Lower lobe of right lung (tissue), 2 donors: ENCODE results near the gene SPATA24. TPM values are rescaled to one million over a fixed set of nuclear protein-coding genes. Genes with fewer than 3 reads are reported as not detected.

Source experiments
- ATAC-seq, 2 donors: fragments of 200-7000 bp; cut with Tn5 transposase; one replicate each; pipeline ENCODE4 v1.9.1; 2020 to 2022; ENCODE audit warnings: mild to moderate bottlenecking in 2 of 2, moderate library complexity in 2 of 2
- DNase-seq: peaks from one replicate; pipeline ENCODE4 v3.0.0-alpha.2; 2020
- H3K27ac ChIP-seq: fragments of 200-600 bp; one replicate; pipeline ENCODE4 v1.8.0; 2022
- H3K27me3 ChIP-seq: fragments of 200-600 bp; one replicate; pipeline ENCODE4 v1.8.0; 2022; ENCODE audit warnings: low read depth
- H3K36me3 ChIP-seq: fragments of 200-600 bp; one replicate; pipeline ENCODE4 v1.8.0; 2022; ENCODE audit warnings: mild to moderate bottlenecking
- H3K4me1 ChIP-seq: fragments of 200-600 bp; one replicate; pipeline ENCODE4 v1.8.0; 2022
- H3K4me3 ChIP-seq: fragments of 200-600 bp; one replicate; pipeline ENCODE4 v1.8.0; 2022; ENCODE audit warnings: mild to moderate bottlenecking
- H3K9me3 ChIP-seq: fragments of 200-600 bp; one replicate; pipeline ENCODE4 v1.8.0; 2022
- intact Hi-C: fragments of 100-400 bp; cut with DNase I; formaldehyde crosslinking; loops from one replicate; pipeline ENCODE4 v1.11.0; 2022
- total RNA-seq: library from RNA; stranded (reverse); fragmentation: NEBNext Ultra II Directional; extraction: Animal tissue kit (Norgen Biotek cat#: 25700); gene quantifications from one replicate; pipeline ENCODE4 v1.2.1, GENCODE V29; 2021
- TF ChIP-seq, protein P1 (sequence below): fragments of 200-600 bp; IDR thresholded peaks from one replicate; pipeline ENCODE4 v1.8.0; 2022; ENCODE audit warnings: antibody characterized with exemption, mild to moderate bottlenecking
- donor health status: DM: no; HTN: yes; CAD: no; lungs with severe emphysema.

The SPATA24 gene
- total RNA-seq, 1 donor from 2014 or later, result 3.5 TPM

DNA sequence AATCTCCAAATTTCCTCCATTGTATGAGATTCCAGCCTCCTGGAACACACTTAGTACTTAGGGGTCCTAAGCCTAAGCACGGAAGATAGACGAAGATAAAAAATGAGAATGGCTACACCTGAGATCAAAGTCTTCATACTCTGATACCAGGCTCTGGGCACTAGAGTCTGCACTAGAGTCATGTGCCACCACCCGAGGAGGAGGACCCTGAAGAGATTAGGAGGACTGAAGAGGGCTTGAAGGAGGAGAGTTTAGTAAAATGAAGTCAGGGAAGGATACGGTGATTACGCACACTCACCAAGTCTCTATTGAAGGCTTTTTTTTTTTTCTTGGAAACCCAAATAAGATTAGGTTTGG, 573 bp upstream of the SPATA24 start:
- H3K4me1 ChIP-seq, result peaks cover 19% of the 10 kb centered on the region
- TF ChIP-seq, protein P1, sequence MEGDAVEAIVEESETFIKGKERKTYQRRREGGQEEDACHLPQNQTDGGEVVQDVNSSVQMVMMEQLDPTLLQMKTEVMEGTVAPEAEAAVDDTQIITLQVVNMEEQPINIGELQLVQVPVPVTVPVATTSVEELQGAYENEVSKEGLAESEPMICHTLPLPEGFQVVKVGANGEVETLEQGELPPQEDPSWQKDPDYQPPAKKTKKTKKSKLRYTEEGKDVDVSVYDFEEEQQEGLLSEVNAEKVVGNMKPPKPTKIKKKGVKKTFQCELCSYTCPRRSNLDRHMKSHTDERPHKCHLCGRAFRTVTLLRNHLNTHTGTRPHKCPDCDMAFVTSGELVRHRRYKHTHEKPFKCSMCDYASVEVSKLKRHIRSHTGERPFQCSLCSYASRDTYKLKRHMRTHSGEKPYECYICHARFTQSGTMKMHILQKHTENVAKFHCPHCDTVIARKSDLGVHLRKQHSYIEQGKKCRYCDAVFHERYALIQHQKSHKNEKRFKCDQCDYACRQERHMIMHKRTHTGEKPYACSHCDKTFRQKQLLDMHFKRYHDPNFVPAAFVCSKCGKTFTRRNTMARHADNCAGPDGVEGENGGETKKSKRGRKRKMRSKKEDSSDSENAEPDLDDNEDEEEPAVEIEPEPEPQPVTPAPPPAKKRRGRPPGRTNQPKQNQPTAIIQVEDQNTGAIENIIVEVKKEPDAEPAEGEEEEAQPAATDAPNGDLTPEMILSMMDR, result no peak
- peak overlapping the region; percentile 61 for H3K4me3 ChIP-seq
- H3K9me3 ChIP-seq, result no peaks in the 10 kb centered on the region
- no peaks in the 10 kb centered on the region for H3K27me3 ChIP-seq
- H3K27ac ChIP-seq, result peak overlapping the region; percentile 90
- ATAC-seq (no peak), DNase-seq (no peak)
- H3K36me3 ChIP-seq, result no peaks in the 10 kb centered on the region
- intact Hi-C loops, result no loop called here

GRCh38 chr5:139403418-139403786, 487 bp downstream of the SPATA24 start:
- intact Hi-C loops, result no loop called here
- Histone ChIP-seq H3K36me3 (no peaks in the 10 kb centered on the region), H3K4me3 (peak overlapping the region; percentile 61), H3K27ac (peak overlapping the region; percentile 90), H3K4me1 (peaks cover 19% of the 10 kb centered on the region), H3K27me3 (no peaks in the 10 kb centered on the region), H3K9me3 (no peaks in the 10 kb centered on the region)
- TF ChIP-seq, protein P1, result no peak
- DNase-seq (no peak), ATAC-seq (peak; percentile 3 to 4)

GRCh38 chr5:139402561-139403158, 1.2 kb downstream of the SPATA24 start:
- H3K27ac ChIP-seq, result no peak overlapping the region
- intact Hi-C loops, result no loop called here

DNA sequence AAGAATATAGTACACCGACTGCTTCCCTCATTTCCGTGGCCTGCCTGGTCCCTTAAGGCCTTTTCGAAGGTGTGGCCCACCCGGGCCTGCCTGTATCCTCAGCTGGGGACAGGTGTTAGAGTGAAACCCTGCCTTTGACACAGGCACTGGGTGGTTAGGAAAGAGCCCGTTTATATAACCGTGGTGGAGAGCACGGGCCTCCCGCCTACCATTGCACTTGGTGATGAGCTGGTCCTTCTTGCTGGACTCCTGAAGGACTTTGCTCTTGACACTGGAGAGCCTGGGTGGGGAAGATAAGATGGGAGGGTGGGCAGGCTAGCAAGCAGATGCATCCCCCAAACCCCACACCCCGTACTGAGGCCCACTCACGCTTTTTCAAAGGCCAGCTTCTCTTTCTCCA, 2.3 kb downstream of the SPATA24 start:
- intact Hi-C loops, result no loop called here
- peaks cover 19% of the 10 kb centered on the region for H3K4me1 ChIP-seq

More at GRCh38 chr5:139402561-139403158, 1.2 kb downstream of the SPATA24 start:
- TF ChIP-seq, protein P1, result peak; percentile 43
- DNase-seq (no peak), ATAC-seq (no peak)
- peak overlapping the region; percentile 61 for H3K4me3 ChIP-seq
- no peaks in the 10 kb centered on the region for H3K36me3 ChIP-seq
- no peaks in the 10 kb centered on the region for H3K27me3 ChIP-seq
- no peaks in the 10 kb centered on the region for H3K9me3 ChIP-seq
- H3K4me1 ChIP-seq, result peaks cover 19% of the 10 kb centered on the region

DNA sequence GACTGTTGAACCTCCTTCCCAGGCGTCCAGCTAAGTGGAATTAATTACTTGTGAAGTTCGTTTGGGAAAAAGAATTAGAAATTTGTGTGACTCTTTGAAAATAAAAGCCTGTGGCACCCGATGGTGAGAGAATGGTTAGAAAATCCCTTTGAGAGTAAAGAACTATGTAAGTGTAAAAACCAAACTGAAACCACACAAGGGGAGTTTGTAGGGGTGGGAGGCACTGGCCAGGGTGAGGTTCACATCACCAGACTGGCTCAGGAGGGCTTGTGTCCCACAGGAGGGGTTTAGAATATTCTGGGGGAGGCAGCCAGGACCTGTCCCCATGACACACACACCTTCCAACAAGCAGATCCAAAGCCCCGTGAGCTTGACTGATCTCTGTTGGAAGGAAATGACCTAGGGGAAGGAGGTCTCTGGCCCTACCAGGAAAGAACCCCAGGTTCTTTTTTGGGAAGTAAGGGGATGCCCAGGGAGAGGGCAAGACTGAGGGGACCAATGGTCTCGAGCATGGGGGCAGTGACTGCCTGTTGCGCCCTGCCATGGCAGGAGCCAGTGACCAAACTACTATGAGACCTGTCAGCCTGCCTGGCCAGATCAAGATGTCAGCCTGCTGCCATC, 4.3 kb downstream of the SPATA24 start:
- no peaks in the 10 kb centered on the region for H3K36me3 ChIP-seq
- peaks cover 25% of the 10 kb centered on the region for H3K4me1 ChIP-seq
- H3K27me3 ChIP-seq, result peaks cover 10% of the 10 kb centered on the region
- TF ChIP-seq, protein P1, result no peak
- intact Hi-C loops, result no loop called here
- no peak overlapping the region for H3K4me3 ChIP-seq
- ATAC-seq (no peak), DNase-seq (no peak)
- H3K27ac ChIP-seq, result no peak overlapping the region
- no peaks in the 10 kb centered on the region for H3K9me3 ChIP-seq

More for the DNA sequence above, 2.3 kb downstream of the SPATA24 start:
- TF ChIP-seq, protein P1, result no peak
- no peaks in the 10 kb centered on the region for H3K27me3 ChIP-seq
- no peaks in the 10 kb centered on the region for H3K36me3 ChIP-seq
- H3K27ac ChIP-seq, result no peak overlapping the region
- DNase-seq (no peak), ATAC-seq (no peak)
- H3K4me3 ChIP-seq, result no peak overlapping the region
- H3K9me3 ChIP-seq, result no peaks in the 10 kb centered on the region
